T-helper 2 cell treated with Interferon-gamma antibody and Interleukin-4, amounts not matched to agents 5 μg/mL and 100 μg/mL, for 36 hours (primary cell): ENCODE measurements around the gene ARHGAP4.

Experiments used
- DNase-seq: peaks from one replicate; pipeline ENCODE4 v3.0.0; 2021; ENCODE audit warnings: low spot score
- H3K27ac Mint-ChIP-seq: one replicate; pipeline ENCODE4 v1.8.0; 2021; ENCODE audit warnings: mild to moderate bottlenecking, mixed read lengths
- H3K27me3 Mint-ChIP-seq: one replicate; pipeline ENCODE4 v1.8.0; 2021; ENCODE audit warnings: low read depth, mixed read lengths
- H3K36me3 Mint-ChIP-seq: one replicate; pipeline ENCODE4 v1.8.0; 2021; ENCODE audit warnings: low read depth, mixed read lengths
- H3K4me1 Mint-ChIP-seq: one replicate; pipeline ENCODE4 v1.8.0; 2021; ENCODE audit warnings: low read depth, mixed read lengths
- H3K4me3 Mint-ChIP-seq: one replicate; pipeline ENCODE4 v1.8.0; 2022; ENCODE audit warnings: mild to moderate bottlenecking, moderate library complexity, mixed read lengths
- H3K9me3 Mint-ChIP-seq: one replicate; pipeline ENCODE4 v1.8.0; 2021; ENCODE audit warnings: mixed read lengths

ARHGAP4 gene

DNA sequence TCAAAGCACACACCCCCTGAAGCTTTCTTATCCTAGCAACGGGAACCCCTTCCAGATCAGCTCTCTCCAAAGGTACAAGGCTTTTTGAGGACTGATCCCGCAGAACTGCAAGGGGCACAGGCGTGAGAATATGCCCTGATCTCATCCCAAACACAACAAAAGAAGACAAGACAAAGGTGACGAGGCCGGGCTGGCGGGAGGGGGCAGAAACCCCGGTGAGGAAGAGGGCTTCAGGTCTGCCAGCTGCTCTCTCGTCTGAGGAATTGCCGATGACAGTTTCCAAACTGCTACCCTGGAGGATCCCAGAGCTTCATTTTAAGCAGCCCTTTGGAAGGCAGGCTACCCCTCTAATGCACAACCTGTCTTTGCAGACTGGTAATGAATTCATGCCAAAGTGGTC, 42.2 kb upstream of the ARHGAP4 start:
- H3K4me3 Mint-ChIP-seq: peak overlapping the region; percentile 100
- H3K9me3 Mint-ChIP-seq: no peaks in the 10 kb centered on the region
- no peak for DNase-seq
- peak overlapping the region; percentile 90 for H3K27ac Mint-ChIP-seq
- no peaks in the 10 kb centered on the region for H3K27me3 Mint-ChIP-seq
- H3K4me1 Mint-ChIP-seq: peaks cover 17% of the 10 kb centered on the region
- peaks cover 25% of the 10 kb centered on the region for H3K36me3 Mint-ChIP-seq

DNA sequence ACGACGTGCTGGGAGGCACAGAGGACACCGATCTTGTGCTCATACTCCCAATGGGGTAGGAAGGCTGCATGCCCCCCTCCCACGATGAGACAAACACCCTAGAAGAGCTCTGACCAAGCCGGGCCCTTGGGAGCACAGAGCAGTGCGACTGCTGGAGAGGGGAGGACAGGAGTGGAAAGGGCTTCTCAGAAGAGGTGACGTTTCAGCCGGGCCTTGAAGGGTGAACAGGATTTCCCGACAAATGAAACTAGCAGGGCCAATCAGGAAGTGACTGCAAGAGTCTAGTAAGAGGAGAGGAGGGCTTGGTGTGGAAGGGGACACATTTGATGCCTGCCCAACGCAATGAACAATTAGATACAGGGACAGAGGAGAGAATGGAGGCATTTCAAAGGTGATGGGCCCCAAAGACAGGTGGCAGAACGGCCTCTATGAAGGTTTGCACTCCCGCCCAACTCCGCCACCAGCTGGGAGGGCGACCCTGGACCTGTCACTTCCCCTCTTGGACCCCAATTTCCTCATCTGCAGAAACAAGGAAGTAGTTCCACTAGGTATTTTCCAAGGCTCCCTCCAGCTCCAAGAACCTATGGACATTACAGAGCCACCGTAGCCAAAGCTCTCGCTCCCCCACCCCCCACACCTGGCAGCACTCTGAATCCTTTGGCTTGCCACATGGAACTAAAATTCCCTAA, 41.6 kb upstream of the ARHGAP4 start:
- no peaks in the 10 kb centered on the region for H3K9me3 Mint-ChIP-seq
- DNase-seq: no peak
- H3K27ac Mint-ChIP-seq: peak overlapping the region; percentile 90
- peaks cover 28% of the 10 kb centered on the region for H3K36me3 Mint-ChIP-seq
- no peaks in the 10 kb centered on the region for H3K27me3 Mint-ChIP-seq
- peak overlapping the region; percentile 100 for H3K4me3 Mint-ChIP-seq
- peaks cover 15% of the 10 kb centered on the region for H3K4me1 Mint-ChIP-seq

DNA sequence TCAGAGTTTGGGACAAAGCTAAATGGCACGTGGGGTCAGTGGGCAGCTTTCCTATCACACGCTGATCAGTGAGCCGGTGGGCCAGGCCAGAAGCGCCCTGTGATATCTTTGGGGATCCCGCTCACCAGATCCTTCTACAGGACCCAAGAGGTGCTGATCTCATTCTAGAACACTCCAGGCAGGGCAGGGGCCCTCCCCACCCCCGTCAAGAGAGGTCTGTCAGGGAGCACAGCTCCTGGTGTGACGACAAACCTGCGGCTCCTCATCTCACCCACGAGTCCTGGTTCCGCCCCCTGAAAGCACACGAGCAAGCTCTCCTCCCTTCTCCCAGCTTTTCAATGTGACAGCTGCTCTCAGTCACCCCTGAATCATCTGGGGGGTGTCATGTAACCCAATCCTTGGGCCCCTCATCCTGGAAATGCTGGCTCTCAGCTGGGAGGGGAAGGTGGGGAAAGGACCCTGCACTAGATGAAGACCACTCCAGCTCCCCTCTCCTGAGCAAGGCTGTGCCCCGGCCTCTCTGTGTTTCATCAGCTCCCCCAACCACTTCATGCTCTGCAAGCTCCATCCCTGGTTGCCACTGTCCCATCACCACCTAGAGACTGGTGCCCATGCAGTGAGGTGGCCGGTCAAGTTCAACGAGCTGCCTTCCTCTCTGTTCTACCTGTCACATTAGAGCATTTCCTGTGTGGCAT, 40.9 kb upstream of the ARHGAP4 start:
- no peaks in the 10 kb centered on the region for H3K9me3 Mint-ChIP-seq
- peaks cover 15% of the 10 kb centered on the region for H3K4me1 Mint-ChIP-seq
- DNase-seq: peak; percentile 56
- H3K27ac Mint-ChIP-seq: peak overlapping the region; percentile 90
- H3K4me3 Mint-ChIP-seq: peak overlapping the region; percentile 100
- H3K36me3 Mint-ChIP-seq: peaks cover 30% of the 10 kb centered on the region
- no peaks in the 10 kb centered on the region for H3K27me3 Mint-ChIP-seq

DNA sequence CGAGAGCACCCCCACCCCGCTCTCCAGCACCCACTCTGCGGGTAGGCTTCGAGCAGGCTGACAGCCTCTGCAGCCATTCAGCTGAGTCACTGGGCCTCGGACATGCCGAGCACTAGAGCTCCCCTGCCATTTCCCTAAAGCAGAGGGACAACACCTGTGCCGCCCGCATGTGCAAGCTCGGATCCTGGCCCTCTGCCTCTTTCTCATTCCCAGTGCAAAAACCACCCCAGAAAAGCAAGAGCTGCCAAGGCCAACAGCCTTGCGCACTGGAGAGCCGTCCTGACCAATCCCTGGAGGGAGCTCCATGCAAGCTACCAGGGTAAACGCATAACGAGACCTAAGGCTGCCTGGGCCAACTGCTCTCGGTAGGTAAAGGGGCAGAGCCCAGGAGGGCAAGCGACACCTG, 40.2 kb upstream of the ARHGAP4 start:
- no peak for DNase-seq
- H3K4me3 Mint-ChIP-seq: peak overlapping the region; percentile 100
- peaks cover 15% of the 10 kb centered on the region for H3K4me1 Mint-ChIP-seq
- no peaks in the 10 kb centered on the region for H3K9me3 Mint-ChIP-seq
- peak overlapping the region; percentile 62 for H3K27ac Mint-ChIP-seq
- H3K27me3 Mint-ChIP-seq: no peaks in the 10 kb centered on the region
- H3K36me3 Mint-ChIP-seq: peaks cover 28% of the 10 kb centered on the region

DNA sequence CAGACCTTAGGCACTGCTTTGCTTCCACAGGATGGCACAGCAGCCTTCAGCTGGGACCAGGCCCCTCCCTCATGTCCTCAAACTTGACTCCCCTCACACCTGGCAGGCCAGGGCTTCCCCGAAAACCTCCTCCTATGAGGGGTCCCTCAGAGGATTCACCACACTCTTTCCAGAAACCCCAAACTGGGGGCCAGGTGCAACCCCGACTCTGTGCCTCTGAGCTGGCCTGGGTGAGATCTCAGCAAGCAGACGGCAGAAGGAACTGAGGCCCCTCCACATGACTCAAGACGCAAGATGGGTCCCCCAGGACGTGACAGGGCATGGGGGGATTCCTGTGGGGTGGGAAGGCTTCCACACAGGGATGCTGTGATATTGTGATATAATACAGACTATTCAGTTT, 39.3 kb upstream of the ARHGAP4 start:
- Mint-ChIP-seq H3K27me3 (no peaks in the 10 kb centered on the region), H3K4me1 (peaks cover 15% of the 10 kb centered on the region), H3K4me3 (no peak overlapping the region), H3K36me3 (peaks cover 28% of the 10 kb centered on the region), H3K27ac (no peak overlapping the region), H3K9me3 (no peaks in the 10 kb centered on the region)
- no peak for DNase-seq

DNA sequence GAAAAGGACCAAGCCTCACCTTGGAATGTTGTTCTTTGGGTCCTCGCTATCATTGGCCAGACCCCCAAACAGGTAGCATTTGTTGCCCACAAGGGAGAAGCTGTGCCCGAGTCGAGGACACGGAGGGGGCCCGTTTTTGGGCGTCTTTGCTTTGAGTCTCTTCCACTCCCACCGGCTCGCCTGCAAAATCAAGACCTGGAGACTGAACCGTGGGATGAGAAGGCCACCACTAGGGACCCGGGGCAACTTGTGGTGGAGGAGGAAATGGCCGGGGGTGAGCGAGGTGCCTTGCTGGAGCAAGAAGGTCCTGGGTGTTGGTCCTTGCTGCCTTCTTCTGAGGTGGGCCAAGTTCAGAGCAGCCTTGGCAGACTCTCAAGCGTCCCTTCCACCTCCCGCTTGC, 38.0 kb upstream of the ARHGAP4 start:
- Mint-ChIP-seq H3K27ac (no peak overlapping the region), H3K9me3 (no peaks in the 10 kb centered on the region), H3K4me1 (peaks cover 15% of the 10 kb centered on the region), H3K27me3 (no peaks in the 10 kb centered on the region), H3K4me3 (no peak overlapping the region), H3K36me3 (peaks cover 26% of the 10 kb centered on the region)
- no peak for DNase-seq

DNA sequence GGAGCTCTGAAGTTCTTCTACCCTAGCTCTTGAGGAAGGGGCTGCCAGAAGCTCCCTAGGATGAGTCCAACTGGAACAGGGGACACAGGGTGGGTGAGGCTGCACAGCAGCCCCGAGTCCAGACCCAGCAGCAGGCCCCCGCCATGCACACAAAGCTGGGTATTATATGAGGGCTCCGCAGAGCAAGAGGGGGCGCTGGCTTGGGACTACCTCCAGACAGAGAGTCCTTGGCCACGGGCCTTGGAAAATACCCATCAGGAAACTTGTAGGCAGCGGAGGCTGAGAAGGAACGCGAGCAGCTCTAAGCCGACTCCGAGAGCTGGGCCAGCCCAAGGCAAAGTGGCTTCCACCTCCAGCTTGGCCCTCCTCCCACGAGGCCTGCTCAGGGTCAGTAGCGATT, 37.5 kb upstream of the ARHGAP4 start:
- no peak for DNase-seq
- H3K4me3 Mint-ChIP-seq: no peak overlapping the region
- no peaks in the 10 kb centered on the region for H3K27me3 Mint-ChIP-seq
- H3K36me3 Mint-ChIP-seq: peaks cover 24% of the 10 kb centered on the region
- peaks cover 15% of the 10 kb centered on the region for H3K4me1 Mint-ChIP-seq
- H3K27ac Mint-ChIP-seq: no peak overlapping the region
- H3K9me3 Mint-ChIP-seq: no peaks in the 10 kb centered on the region

DNA sequence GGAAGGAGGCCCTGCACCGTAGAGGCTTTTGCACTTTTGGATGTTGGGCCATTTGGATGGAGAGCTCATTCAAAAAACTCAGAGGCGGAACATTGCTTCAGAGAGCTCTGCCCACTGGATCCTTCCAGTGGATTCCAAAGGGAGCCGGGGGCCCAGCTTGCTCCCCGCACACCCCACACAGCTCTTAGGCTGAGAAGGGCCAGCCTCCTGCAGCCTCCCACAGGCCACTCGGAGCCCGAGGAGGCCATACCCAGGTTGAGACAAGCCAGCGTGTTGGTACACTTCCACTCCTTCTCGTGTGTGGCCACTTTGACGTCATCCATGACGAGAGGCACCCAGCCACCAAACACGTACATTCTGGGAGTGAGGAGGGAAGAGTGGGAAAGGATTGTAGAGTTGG, 35.2 kb upstream of the ARHGAP4 start:
- Mint-ChIP-seq H3K4me1 (peaks cover 4% of the 10 kb centered on the region), H3K27me3 (no peaks in the 10 kb centered on the region), H3K27ac (no peak overlapping the region), H3K36me3 (peaks cover 19% of the 10 kb centered on the region), H3K9me3 (no peaks in the 10 kb centered on the region), H3K4me3 (no peak overlapping the region)
- DNase-seq: no peak

DNA sequence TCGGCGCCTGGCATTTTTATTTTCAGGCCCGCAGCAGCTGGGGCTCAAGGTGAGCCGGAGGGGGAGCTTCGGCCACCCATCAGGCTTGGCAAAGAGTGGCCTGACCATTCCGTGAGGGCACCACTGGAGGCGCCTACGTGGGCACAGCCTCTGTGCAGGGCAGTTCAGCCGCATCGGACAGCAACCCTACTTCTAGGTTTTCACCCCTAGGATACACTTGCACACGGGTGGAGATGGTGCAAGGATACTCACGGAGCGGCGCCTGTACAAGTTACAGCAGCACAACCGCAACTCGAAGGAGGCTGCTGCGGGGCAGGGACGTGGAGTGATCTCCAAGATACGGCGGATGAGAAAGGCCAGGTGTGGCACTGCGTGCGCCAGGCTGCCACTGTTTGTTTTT, 34.7 kb upstream of the ARHGAP4 start:
- no peak for DNase-seq
- no peak overlapping the region for H3K4me3 Mint-ChIP-seq
- no peaks in the 10 kb centered on the region for H3K27me3 Mint-ChIP-seq
- H3K36me3 Mint-ChIP-seq: peaks cover 20% of the 10 kb centered on the region
- no peak overlapping the region for H3K27ac Mint-ChIP-seq
- no peaks in the 10 kb centered on the region for H3K4me1 Mint-ChIP-seq
- H3K9me3 Mint-ChIP-seq: no peaks in the 10 kb centered on the region

DNA sequence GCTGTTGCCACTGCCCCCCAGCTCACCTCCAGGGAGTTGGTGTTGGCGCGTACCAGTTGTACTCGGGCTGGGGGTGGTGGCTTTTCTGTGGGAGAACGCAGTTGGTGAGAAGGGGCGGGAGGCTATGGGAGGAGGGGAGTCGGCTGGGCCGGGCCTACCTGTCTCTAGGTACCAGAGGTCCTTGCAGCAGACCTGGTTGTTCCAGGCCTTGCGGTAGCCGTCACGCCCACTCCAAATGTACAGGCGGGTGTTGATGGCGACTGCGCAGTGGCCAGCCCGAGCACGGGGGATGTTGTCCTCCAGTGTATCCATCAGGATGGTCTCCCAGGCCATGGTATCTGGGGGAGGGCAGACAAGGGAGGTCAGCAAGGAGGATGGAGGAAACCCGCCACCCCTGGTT, 34.0 kb upstream of the ARHGAP4 start:
- Mint-ChIP-seq H3K27me3 (no peaks in the 10 kb centered on the region), H3K4me3 (no peak overlapping the region), H3K27ac (no peak overlapping the region), H3K36me3 (peaks cover 26% of the 10 kb centered on the region), H3K9me3 (no peaks in the 10 kb centered on the region), H3K4me1 (no peaks in the 10 kb centered on the region)
- DNase-seq: no peak

DNA sequence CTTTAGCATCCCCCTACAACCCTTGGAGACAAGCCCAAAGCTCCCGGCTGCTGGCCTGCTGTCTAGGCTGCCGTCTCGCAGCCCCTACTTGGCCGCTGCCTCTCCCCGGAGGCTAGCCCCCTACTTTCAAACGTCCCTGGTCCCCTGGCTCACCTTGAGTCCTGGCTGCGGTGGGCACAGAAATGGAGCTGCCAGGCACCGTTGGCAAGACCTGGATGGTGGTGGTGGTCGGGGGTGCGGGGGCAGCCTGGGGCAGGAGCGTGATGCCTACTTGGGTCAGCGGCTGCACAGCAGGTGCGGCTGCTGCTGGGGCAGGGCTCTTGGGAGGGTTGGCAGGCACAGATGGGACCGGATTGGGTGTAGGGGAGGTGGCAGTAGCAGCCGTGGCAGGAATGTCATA, 33.6 kb upstream of the ARHGAP4 start:
- H3K4me3 Mint-ChIP-seq: no peak overlapping the region
- no peak for DNase-seq
- no peak overlapping the region for H3K27ac Mint-ChIP-seq
- H3K27me3 Mint-ChIP-seq: no peaks in the 10 kb centered on the region
- peaks cover 28% of the 10 kb centered on the region for H3K36me3 Mint-ChIP-seq
- H3K9me3 Mint-ChIP-seq: no peaks in the 10 kb centered on the region
- H3K4me1 Mint-ChIP-seq: no peaks in the 10 kb centered on the region

DNA sequence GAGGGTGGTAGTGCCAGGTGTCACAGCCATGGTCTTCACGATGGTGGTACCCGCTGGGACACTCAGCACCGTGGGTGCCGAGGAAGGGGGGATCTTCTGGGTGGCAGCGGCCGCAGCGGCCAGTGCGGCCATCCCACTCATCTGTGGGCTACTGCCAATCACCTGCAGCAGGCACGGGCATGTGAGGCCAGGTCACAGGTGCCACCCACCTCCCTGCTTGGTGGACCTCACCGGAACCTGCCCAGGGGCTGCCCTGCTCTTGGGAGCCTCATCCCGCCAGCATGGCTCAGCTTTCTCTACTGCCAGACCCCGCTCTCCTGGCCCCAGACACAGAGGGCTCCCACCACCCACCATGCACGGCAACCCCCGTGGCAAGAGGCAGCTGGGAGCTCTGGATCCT, 32.5 kb upstream of the ARHGAP4 start:
- DNase-seq: no peak
- H3K4me1 Mint-ChIP-seq: no peaks in the 10 kb centered on the region
- no peak overlapping the region for H3K27ac Mint-ChIP-seq
- peaks cover 34% of the 10 kb centered on the region for H3K36me3 Mint-ChIP-seq
- no peak overlapping the region for H3K4me3 Mint-ChIP-seq
- no peaks in the 10 kb centered on the region for H3K27me3 Mint-ChIP-seq
- no peaks in the 10 kb centered on the region for H3K9me3 Mint-ChIP-seq

DNA sequence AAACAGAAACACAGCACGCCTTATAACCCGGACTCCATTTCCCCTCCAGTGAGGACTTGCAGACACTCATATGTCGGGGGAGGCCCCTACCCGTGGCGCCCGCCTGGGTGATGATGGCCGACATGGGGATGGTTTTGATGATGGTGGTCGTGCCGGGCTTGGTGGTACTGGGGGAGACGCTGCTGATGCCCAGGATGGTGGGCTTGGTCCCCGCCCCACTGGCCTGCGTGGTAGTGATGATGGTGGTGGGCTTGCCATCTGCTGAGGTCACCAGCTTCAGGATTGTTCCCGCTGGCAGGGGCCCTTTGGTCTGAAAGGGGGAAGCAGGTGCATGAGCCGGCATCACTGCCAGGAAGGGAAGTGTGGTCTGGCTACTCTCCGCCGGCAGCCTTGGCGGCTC, 31.2 kb upstream of the ARHGAP4 start:
- Mint-ChIP-seq H3K27ac (no peak overlapping the region), H3K27me3 (no peaks in the 10 kb centered on the region), H3K9me3 (no peaks in the 10 kb centered on the region), H3K36me3 (peaks cover 29% of the 10 kb centered on the region), H3K4me1 (no peaks in the 10 kb centered on the region), H3K4me3 (no peak overlapping the region)
- DNase-seq: no peak

DNA sequence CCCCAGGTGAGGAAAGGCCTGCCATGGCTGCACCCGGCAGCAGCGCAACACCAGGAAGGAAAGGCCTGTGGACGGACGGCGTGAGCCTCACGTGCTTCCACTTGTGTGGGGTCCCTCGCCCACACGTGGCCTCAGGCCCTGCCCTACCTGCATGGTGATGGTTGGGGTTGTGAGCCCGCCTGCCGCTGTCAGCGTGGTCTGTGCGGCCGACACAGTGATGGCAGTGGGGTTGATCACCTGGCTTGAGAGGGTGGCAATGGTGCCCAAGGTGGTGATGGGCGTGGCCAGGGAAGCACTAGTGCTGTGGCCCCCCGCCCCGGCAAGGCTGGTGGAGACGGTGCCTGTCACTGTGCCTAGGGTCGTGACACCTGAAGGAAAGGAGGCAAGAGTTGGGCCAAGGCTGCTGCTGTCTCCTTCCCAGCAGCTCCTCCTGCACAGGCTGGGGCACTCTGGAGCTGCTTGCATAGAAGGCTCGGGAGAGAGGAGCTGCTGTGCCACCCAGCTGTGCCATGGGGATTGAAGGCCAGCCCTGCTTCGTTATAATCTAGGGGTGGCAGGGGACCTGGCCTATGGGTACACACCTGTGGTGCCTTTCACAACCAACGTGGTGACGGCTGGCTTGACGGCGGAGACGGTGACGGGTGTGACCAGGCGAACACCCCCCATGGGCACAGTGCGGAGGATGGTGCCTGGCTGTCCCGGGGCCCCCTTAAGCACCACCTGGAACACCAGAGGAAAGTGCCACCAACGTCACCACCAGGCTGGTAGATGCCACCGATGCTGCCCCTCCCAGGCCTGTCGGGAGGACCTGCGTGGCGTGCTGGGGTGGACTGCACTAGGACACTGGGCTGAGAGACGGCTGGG, 30.2 kb upstream of the ARHGAP4 start:
- Mint-ChIP-seq H3K27ac (no peak overlapping the region), H3K9me3 (no peaks in the 10 kb centered on the region), H3K36me3 (peaks cover 32% of the 10 kb centered on the region), H3K4me3 (no peak overlapping the region), H3K27me3 (no peaks in the 10 kb centered on the region), H3K4me1 (no peaks in the 10 kb centered on the region)
- no peak for DNase-seq
